HG03521 (cell line): ENCODE results near the gene PBX2.
"Not testable (repeated sequence)": the region's sequence is repeated elsewhere in the genome, so short reads cannot be mapped to it uniquely, and the experiment has no call there.

Experiments used
- ATAC-seq: cut with Tn5 transposase; IDR thresholded peaks from one replicate; pipeline ENCODE4 v1.9.1; 2021; ENCODE audit warnings: mild to moderate bottlenecking, moderate library complexity; ENCODE audit not compliant: unreplicated experiment

PBX2 gene

GRCh38 chr6:32187725-32188380, 2.1 kb downstream of the PBX2 start:
- ATAC-seq: not testable (repeated sequence)

GRCh38 chr6:32187009-32187709, 2.8 kb downstream of the PBX2 start:
- no peak for ATAC-seq

- not testable (repeated sequence) for ATAC-seq
These were observed 3.7 kb downstream of the PBX2 start for GRCh38 chr6:32186151-32186840.

- ATAC-seq: not testable (repeated sequence)
These were observed 4.3 kb downstream of the PBX2 start for GRCh38 chr6:32185681-32186131.

- ATAC-seq: no peak
These were observed 5.8 kb downstream of the PBX2 start, which contains the start of gene AGER for GRCh38 chr6:32184084-32184640. AGER (minus strand) TSS chr6:32184253; CDS start chr6:32184222, 31 bp downstream.

GRCh38 chr6:32183483-32184083, 6.4 kb downstream of the PBX2 start:
- no peak for ATAC-seq

GRCh38 chr6:32183030-32183429, 7.0 kb downstream of the PBX2 start:
- no peak for ATAC-seq

GRCh38 chr6:32182555-32182981, 7.4 kb downstream of the PBX2 start:
- no peak for ATAC-seq

GRCh38 chr6:32181915-32182529, 8.0 kb downstream of the PBX2 start:
- no peak for ATAC-seq

- ATAC-seq: no peak
These were observed 8.8 kb downstream of the PBX2 start for GRCh38 chr6:32181148-32181702.

- no peak for ATAC-seq
These were observed 10.1 kb downstream of the PBX2 start for GRCh38 chr6:32179766-32180405.

GRCh38 chr6:32178547-32179440, 11.2 kb downstream of the PBX2 start:
- no peak for ATAC-seq

GRCh38 chr6:32177788-32178546, 12.0 kb downstream of the PBX2 start, which contains the start of gene RNF5:
RNF5 (plus strand) TSS chr6:32178405; CDS start chr6:32178512, 107 bp downstream.
- peak; percentile 76 for ATAC-seq

GRCh38 chr6:32177183-32177787, 12.7 kb downstream of the PBX2 start:
- no peak for ATAC-seq

- ATAC-seq: no peak
These were observed 13.4 kb downstream of the PBX2 start for GRCh38 chr6:32176476-32177182.

GRCh38 chr6:32175711-32176475, 14.1 kb downstream of the PBX2 start, which contains the start of gene AGPAT1:
AGPAT1 (minus strand) TSS chr6:32176084; CDS start chr6:32171496, 4,588 bp downstream.
- peak; percentile 37 for ATAC-seq
